Measurements from ENCODE around the gene PSMD4. TPM values are rescaled to one million over a fixed set of nuclear protein-coding genes. Genes with fewer than 3 reads are reported as not detected.
"Not testable (repeated sequence)": the region's sequence is repeated elsewhere in the genome, so short reads cannot be mapped to it uniquely, and the experiment has no call there.

PSMD4 gene
- total RNA-seq = 100 to 1,000 TPM; 103 to 158 TPM

DNA sequence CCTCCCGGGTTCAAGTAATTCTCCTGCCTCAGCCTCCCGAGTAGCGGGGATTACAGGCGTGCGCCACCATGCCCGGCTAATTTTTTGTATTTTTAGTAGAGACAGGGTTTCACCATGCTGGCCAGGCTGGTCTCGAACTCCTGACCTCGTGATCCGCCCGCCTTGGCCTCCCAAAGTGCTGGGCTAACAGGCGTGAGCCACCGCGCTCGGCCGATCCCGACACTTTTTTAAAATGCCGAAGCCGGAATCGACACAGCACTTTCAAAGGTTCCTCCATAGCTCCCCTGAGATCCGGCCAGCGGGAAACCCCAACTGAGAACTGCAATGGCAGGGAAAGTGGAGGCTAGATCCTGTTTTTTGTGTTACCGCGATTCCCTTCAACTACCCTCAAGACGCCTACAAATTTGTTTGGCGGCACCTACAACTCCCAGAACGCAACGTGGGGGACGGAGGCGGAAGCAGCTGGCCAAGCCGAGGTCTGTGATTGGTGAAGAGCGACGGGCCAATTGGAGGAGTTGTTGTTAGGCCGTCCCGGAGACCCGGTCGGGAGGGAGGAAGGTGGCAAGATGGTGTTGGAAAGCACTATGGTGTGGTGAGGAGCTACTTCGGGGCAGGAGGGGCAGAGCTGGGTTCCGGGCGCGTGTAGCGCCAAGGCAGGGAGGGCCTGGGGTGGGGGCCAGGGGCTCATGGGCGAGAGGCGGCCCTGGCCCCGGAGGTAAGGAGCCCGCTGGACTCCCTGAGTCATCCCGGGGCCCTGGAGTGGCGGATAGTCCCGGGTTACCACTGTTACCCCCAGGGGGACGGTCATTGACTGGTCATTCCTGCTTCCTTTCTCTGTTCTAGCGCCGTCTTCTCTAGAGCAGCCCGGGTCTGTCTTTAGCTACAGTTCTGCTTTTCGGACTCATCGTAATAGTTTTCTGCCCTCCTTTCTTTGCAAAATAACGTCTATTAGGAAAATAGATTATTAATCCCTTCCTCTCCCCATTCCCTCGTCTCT is at the start of gene PSMD4:
TSS of gene PSMD4 (plus strand) at position 518 of the 997 bp plus-strand sequence. CDS start at position 567, 49 bp downstream.
- peak; percentile 96 for DNase-seq
- Histone ChIP-seq H3K9ac (ENCODE audit: low read depth in 2 of 2, low read length in 2 of 2) (peak within 1 kb of the TSS; percentile 64 to 92), H3K36me3 (no peaks in the 10 kb centered on the region), H3K27me3 (no peaks in the 10 kb centered on the region), H3K27ac (peak within 1 kb of the TSS; percentile 81), H3K4me1 (no peaks in the 10 kb centered on the region), H3K4me3 (peak within 1 kb of the TSS; percentile 96), H3K9me3 (no peaks in the 10 kb centered on the region)
- intact Hi-C loops (cut with DNase I) = loop anchor here (5.0 kb wide), 1 partner anchor 57 kb away; the partner anchor contains the start of gene PIP5K1A
- TF ChIP-seq, protein P1, sequence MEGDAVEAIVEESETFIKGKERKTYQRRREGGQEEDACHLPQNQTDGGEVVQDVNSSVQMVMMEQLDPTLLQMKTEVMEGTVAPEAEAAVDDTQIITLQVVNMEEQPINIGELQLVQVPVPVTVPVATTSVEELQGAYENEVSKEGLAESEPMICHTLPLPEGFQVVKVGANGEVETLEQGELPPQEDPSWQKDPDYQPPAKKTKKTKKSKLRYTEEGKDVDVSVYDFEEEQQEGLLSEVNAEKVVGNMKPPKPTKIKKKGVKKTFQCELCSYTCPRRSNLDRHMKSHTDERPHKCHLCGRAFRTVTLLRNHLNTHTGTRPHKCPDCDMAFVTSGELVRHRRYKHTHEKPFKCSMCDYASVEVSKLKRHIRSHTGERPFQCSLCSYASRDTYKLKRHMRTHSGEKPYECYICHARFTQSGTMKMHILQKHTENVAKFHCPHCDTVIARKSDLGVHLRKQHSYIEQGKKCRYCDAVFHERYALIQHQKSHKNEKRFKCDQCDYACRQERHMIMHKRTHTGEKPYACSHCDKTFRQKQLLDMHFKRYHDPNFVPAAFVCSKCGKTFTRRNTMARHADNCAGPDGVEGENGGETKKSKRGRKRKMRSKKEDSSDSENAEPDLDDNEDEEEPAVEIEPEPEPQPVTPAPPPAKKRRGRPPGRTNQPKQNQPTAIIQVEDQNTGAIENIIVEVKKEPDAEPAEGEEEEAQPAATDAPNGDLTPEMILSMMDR (IDR thresholded peaks at IDR 0.05) = no peak

- DNase-seq; intact Hi-C loops (cut with DNase I); H3K4me1 ChIP-seq; H3K36me3 ChIP-seq; H3K27me3 ChIP-seq; H3K9ac ChIP-seq (ENCODE audit: low read depth in 2 of 2, low read length in 2 of 2); H3K27ac ChIP-seq; H3K4me3 ChIP-seq; H3K9me3 ChIP-seq: not testable (repeated sequence)
Measured at GRCh38 chr1:151205381-151205965, 49.1 kb upstream of the PSMD4 start.

GRCh38 chr1:151210830-151211229 is 43.7 kb upstream of the PSMD4 start:
- Histone ChIP-seq H3K9ac (ENCODE audit: low read depth in 2 of 2, low read length in 2 of 2) (no peak overlapping the region), H3K27me3 (no peaks in the 10 kb centered on the region), H3K4me1 (no peaks in the 10 kb centered on the region), H3K9me3 (no peaks in the 10 kb centered on the region), H3K27ac (no peak overlapping the region), H3K36me3 (no peaks in the 10 kb centered on the region), H3K4me3 (no peak overlapping the region)
- intact Hi-C loops (cut with DNase I) = no loop called here
- no peak for DNase-seq
- TF ChIP-seq, protein P1 (IDR thresholded peaks at IDR 0.05) = no peak

GRCh38 chr1:151211972-151212705 is 42.4 kb upstream of the PSMD4 start:
- DNase-seq = no peak
- no peak overlapping the region for H3K4me3 ChIP-seq
- H3K36me3 ChIP-seq = no peaks in the 10 kb centered on the region
- H3K9ac ChIP-seq (ENCODE audit: low read depth in 2 of 2, low read length in 2 of 2) = no peak overlapping the region
- no peaks in the 10 kb centered on the region for H3K9me3 ChIP-seq
- no peaks in the 10 kb centered on the region for H3K4me1 ChIP-seq
- TF ChIP-seq, protein P1 (IDR thresholded peaks at IDR 0.05) = no peak
- intact Hi-C loops (cut with DNase I) = no loop called here
- no peaks in the 10 kb centered on the region for H3K27me3 ChIP-seq
- H3K27ac ChIP-seq = no peak overlapping the region

DNA sequence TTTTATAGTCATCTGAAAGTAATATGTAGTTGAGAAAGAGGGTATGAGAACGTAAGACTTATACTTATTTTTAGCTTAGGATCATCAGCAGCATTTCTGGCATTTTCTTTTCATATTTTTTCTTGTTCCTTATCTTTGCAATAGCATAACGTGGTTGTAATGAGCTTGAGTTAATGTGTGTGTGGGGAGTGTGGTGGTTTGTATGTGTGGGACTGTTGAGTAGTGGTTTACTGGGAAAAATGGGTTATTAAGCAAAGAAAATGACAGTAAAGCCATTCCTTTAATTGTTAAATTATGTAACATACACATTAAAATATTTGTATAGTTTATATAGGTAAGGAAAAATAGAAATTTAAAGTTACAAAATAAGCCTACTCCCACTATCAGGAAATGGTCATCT is 41.0 kb upstream of the PSMD4 start:
- Histone ChIP-seq H3K9me3 (no peaks in the 10 kb centered on the region), H3K9ac (ENCODE audit: low read depth in 2 of 2, low read length in 2 of 2) (no peak overlapping the region), H3K27me3 (no peaks in the 10 kb centered on the region), H3K4me1 (no peaks in the 10 kb centered on the region), H3K36me3 (no peaks in the 10 kb centered on the region), H3K27ac (no peak overlapping the region), H3K4me3 (no peak overlapping the region)
- intact Hi-C loops (cut with DNase I) = no loop called here
- TF ChIP-seq, protein P1 (IDR thresholded peaks at IDR 0.05) = no peak
- DNase-seq = no peak

All from colonic mucosa (tissue), 4 donors.